ENCODE data around the gene RUNX2. TPM values are rescaled to one million over a fixed set of nuclear protein-coding genes. Genes with fewer than 3 reads are reported as not detected.
"Not testable (repeated sequence)": the region's sequence is repeated elsewhere in the genome, so short reads cannot be mapped to it uniquely, and the experiment has no call there.

The RUNX2 gene
- total RNA-seq, 1 donor from 2014 or later: 6.3 TPM

- no peak for DNase-seq (ENCODE audit: low spot score)
Observed at GRCh38 chr6:45457141-45457540, 129.0 kb downstream of the RUNX2 start.

GRCh38 chr6:45458672-45459071 lies 130.5 kb downstream of the RUNX2 start:
- DNase-seq (ENCODE audit: low spot score): no peak

- no peak for DNase-seq (ENCODE audit: low spot score)
Observed at GRCh38 chr6:45460166-45460565, 132.0 kb downstream of the RUNX2 start.

- no peak for DNase-seq (ENCODE audit: low spot score)
Observed at GRCh38 chr6:45461486-45461885, 133.4 kb downstream of the RUNX2 start.

DNA sequence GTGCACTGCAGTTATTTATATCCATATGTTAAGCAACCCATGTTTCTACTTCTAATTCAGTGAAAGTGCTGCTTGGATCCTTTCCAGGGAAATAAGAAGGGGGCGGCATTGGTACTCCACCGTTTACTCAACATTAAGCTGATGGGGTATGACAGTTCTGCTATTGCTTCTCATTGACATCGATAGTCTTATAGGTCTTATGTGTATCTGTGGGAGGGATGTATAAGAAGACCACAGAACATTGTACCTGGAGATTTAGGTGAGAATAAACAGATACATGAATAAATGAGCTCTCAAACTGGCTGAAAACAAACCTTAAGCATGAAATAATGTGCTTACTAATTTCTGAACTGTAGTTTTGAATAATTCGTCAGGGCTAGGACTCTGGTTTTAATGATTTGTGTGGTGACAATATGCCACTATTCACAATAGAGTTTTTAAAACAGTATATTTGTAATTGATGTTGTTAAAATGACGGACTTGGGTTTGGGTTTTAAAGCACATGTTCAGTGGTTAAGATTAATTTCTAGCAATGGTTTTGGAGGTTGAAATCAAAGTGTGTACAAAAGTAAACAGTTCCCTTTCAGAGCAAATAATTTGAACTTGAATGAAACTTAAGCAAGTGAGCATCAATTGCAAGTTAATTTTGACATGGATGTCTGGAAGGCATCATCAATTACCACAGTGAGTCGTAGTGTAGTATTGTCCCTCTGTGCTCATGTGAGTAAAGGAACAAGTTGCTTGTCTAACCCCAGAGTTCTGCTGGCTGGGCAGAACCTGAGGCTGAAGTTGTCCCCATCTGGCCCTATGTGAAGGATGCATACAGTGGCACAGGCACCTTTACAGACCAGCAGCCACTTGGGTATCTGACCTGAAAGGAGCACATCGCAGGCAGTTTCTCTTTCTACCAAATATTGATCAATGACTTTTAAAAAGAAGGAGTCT lies 134.3 kb downstream of the RUNX2 start:
- no peak for DNase-seq (ENCODE audit: low spot score)

DNA sequence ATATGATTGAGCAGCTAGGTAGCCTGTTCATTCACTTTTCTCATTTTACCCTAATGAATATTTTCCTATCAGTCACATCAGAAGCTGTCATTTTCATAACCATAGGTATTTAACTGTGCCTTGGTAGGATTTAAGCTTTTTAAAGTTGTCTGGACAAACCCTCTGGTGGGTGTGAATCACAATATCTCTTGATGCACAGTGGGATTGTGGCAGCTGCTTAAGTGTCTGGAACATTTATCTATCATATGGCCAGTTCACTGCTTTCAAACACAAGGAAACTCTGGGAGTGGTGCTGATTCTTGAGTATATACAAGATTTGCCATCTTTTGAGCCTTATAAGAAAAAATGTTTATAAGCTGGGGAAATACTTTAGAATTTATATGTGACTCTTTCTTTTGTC lies 136.6 kb downstream of the RUNX2 start:
- peak; percentile 40 for DNase-seq (ENCODE audit: low spot score)

GRCh38 chr6:45466686-45467085 lies 138.6 kb downstream of the RUNX2 start:
- no peak for DNase-seq (ENCODE audit: low spot score)

DNA sequence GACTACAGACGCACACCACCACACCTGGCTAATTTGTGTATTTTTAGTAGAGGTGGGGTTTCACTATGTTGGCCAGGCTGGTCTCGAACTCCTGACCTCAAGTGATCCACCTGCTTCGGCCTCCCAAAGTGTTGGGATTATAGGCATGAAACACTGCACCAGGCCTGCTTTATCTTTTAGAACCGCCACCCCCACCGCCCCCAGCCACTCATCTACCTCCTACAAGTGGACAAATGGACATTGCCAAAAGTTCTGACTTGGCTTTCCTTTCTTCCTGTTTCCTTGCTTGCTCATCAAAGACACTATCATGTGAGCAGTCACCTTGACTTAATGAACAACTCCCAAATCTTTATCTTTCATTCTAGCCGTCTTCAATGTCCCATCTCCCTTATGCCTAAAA lies 139.3 kb downstream of the RUNX2 start:
- not testable (repeated sequence) for DNase-seq (ENCODE audit: low spot score)

- DNase-seq (ENCODE audit: low spot score): no peak
Observed at GRCh38 chr6:45467853-45468252, 139.7 kb downstream of the RUNX2 start.

DNA sequence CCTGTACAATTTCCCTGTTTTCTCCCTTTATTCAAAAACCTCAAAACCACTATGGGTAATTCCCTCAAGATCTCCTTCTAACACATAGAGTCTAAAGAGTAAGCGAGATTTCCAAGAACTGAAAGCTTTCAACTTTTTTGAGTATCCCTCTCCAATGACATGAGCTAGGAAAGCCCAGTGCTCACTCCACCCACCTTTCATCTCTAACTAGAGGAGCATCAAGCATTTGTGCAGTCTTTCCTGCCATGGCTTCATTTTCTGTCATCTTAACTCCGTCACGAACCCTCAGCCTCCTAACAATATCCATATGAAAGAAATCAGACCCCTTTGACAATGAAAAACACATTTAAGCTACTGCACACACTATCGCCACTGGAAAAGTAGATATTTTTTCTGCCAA lies 141.5 kb downstream of the RUNX2 start:
- DNase-seq (ENCODE audit: low spot score): no peak

DNA sequence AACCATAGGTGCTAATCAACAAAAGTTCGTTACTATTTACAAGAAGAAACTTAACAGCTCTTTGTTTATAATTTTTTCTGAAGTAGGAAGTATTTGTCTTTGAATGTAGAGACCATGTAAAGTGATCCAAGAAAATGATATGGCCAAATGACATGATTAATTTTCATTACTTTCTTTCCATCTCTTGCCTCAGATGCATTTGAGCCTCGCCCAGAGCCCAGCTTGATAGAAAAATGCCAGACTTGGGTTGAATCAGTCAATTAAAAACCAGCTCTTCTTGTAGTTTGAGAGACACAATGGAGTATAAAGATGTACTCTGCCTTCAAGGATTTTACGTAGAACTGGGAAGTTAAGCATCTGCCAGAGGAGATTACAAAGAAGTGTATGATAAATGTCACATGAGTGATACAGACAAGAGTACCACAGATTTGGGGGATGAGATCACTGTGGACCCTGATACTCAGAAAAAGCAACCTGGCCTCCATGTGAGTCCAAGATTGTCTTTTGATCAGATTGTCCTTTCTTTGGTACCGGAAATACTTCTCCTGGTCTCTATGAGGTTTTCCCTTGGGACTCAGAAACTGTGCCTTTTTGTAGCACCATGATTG lies 142.1 kb downstream of the RUNX2 start:
- DNase-seq (ENCODE audit: low spot score): no peak

GRCh38 chr6:45472382-45472781 lies 144.3 kb downstream of the RUNX2 start:
- peak; percentile 80 for DNase-seq (ENCODE audit: low spot score)

GRCh38 chr6:45473121-45473993 lies 145.2 kb downstream of the RUNX2 start:
- no peak for DNase-seq (ENCODE audit: low spot score)

DNA sequence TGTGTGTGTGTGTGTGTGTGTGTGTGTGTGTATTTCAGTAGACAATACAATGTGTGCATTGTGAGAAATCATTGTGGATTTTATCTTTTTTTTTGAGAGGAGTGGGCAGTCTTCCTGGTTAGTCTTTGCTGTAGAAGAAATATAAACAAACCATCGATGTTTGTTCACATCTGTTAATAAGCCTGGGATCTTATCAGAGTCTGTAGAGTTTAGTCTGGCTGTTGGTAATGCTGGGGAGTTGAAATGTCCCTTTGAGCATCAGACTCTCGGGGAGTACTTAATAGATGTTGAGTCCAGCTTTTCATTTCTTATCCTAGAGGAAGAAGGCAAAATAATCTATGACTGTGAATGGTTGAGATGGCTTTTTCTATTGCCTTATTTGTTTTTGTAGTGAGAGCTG lies 146.2 kb downstream of the RUNX2 start:
- DNase-seq (ENCODE audit: low spot score): no peak

- DNase-seq (ENCODE audit: low spot score): no peak
Observed at GRCh38 chr6:45476341-45476740, 148.2 kb downstream of the RUNX2 start.

GRCh38 chr6:45477278-45477677 lies 149.1 kb downstream of the RUNX2 start:
- DNase-seq (ENCODE audit: low spot score): no peak

- no peak for DNase-seq (ENCODE audit: low spot score)
Observed at GRCh38 chr6:45477790-45478189, 149.7 kb downstream of the RUNX2 start.

GRCh38 chr6:45478240-45478639 lies 150.1 kb downstream of the RUNX2 start:
- no peak for DNase-seq (ENCODE audit: low spot score)

DNA sequence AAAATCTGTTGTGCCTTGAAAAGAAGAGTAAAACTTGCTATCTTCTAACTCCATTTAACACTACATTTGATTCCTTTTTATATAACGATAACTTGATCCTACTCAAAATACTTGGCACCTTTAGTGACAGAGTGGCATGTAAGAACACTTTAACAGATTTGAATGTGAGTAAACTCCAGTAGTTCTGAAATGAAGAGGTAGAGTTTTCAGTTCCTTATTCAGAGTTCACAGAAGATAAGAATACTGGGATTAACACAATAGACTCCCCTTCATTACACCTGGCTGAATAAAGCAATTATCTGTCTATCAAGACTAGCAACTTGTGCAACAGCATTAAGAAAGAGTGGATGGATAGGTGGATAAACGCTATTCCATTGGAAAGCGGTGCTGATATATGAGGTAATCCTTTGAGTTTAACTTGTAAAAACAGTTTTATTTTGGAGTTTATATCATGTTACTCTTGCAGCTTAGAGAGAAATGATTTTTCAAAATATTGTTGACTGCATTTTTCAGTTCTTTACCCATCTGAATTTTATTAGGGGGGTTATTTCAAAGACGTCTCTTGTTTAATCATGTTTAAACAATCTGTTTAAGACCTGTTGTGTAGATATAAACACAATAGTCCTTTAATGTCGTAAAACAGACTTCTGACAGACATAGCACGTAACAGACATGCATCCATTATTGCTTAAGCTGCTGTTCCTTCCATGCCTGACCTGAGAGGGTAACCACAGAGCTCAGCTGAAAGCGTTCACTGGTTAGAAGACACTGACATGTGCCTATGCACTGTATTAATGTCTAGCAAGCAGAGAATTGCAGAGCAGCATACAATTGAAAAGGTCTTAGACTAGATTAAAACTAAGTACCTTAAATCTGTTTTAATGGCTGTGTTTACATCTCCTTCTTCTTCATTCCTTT lies 152.0 kb downstream of the RUNX2 start:
- peak; percentile 46 for DNase-seq (ENCODE audit: low spot score)

GRCh38 chr6:45480752-45481415 lies 152.8 kb downstream of the RUNX2 start:
- DNase-seq (ENCODE audit: low spot score): no peak

All from umbilical cord (tissue), 2 donors.